OCI-LY7 (cell line): Measurements from ENCODE around the gene RNFT2. TPM values are rescaled to one million over a fixed set of nuclear protein-coding genes. Genes with fewer than 3 reads are reported as not detected.
A peak's percentile ranks its signal among the peaks of the same experiment; 100 is the strongest.

Experiments
- BruUV-seq: library from RNA; stranded (reverse); fragments of 400-500 nt; replicated peaks from 2 replicates; lab custom pipeline; 2021; lab: Mats Ljungman, UMichigan
- CTCF ChIA-PET: fragments of 300-600 bp; sonication (Branson Sonifier 250); formaldehyde crosslinking; loops from one replicate; lab custom pipeline; 2022; ENCODE audit warnings: antibody characterized with exemption; ENCODE audit not compliant: unreplicated experiment; lab: Charles Lee
- POLR2A ChIA-PET: fragments of 300-600 bp; sonication (Branson Sonifier 250); formaldehyde crosslinking; loops from one replicate; lab custom pipeline; 2022; ENCODE audit warnings: antibody characterized with exemption; lab: Charles Lee
- DNase-seq: peaks from one replicate; pipeline ENCODE4 v3.0.0-alpha.2; 2015; ENCODE audit warnings: low spot score
- H2AFZ ChIP-seq: fragments of 200-600 bp; sonication (generic), shearing (Covaris generic); 2 replicates; pipeline ENCODE4 v1.6.1; 2014; ENCODE audit warnings: mild to moderate bottlenecking, antibody characterized with exemption, low read length, moderate library complexity
- H3K27ac ChIP-seq: fragments of 200-600 bp; sonication (generic); 2 replicates; pipeline ENCODE4 v1.5.1; 2014; ENCODE audit warnings: mixed run types, low read depth, mild to moderate bottlenecking, moderate library complexity, low read length, inconsistent platforms; ENCODE audit not compliant: poor library complexity, severe bottlenecking
- H3K36me3 ChIP-seq: fragments of 200-600 bp; sonication (generic); 2 replicates; pipeline ENCODE4 v1.6.1; 2014; ENCODE audit warnings: mild to moderate bottlenecking, antibody characterized with exemption, low read length, moderate library complexity, mixed read lengths; ENCODE audit not compliant: insufficient read depth
- H3K4me1 ChIP-seq: fragments of 200-600 bp; sonication (generic); 2 replicates; pipeline ENCODE4 v1.5.1; 2014; ENCODE audit warnings: mild to moderate bottlenecking, low read length; ENCODE audit not compliant: insufficient read depth, poor library complexity, severe bottlenecking
- H3K4me2 ChIP-seq: fragments of 200-600 bp; sonication (generic); 2 replicates; pipeline ENCODE4 v1.6.1; 2014; ENCODE audit warnings: mild to moderate bottlenecking, low read length
- H3K4me3 ChIP-seq: fragments of 200-600 bp; sonication (generic); 2 replicates; pipeline ENCODE4 v1.5.1; 2014; ENCODE audit warnings: mild to moderate bottlenecking, low read depth, low read length; ENCODE audit not compliant: poor library complexity, severe bottlenecking
- H3K79me2 ChIP-seq: fragments of 200-600 bp; sonication (generic); 2 replicates; pipeline ENCODE4 v1.6.1; 2016; ENCODE audit warnings: low read depth, mild to moderate bottlenecking, low read length, moderate library complexity, mixed read lengths; ENCODE audit not compliant: insufficient read depth
- H3K9me2 ChIP-seq: fragments of 200-600 bp; sonication (generic); 2 replicates; pipeline ENCODE4 v1.6.1; 2016; ENCODE audit warnings: mild to moderate bottlenecking, low read length, mixed read lengths; ENCODE audit not compliant: insufficient read depth
- H3K9me3 ChIP-seq: fragments of 200-600 bp; sonication (generic); 2 replicates; pipeline ENCODE4 v1.6.1; 2014; ENCODE audit warnings: mild to moderate bottlenecking, mixed run types, low read length, mixed read lengths
- H4K20me1 ChIP-seq: fragments of 200-600 bp; sonication (generic); 2 replicates; pipeline ENCODE4 v1.6.1; 2014; ENCODE audit warnings: mild to moderate bottlenecking, antibody characterized with exemption, low read length, moderate library complexity, mixed read lengths; ENCODE audit not compliant: insufficient read depth
- CTCF ChIP-seq: fragments of 200-600 bp; sonication (generic); conservative IDR thresholded peaks from 2 replicates; pipeline ENCODE4 v1.5.1; 2014; ENCODE audit warnings: mild to moderate bottlenecking, antibody characterized with exemption, low read length, moderate library complexity, mixed read lengths
- EZH2phosphoT487 ChIP-seq: fragments of 200-600 bp; sonication (generic); IDR thresholded peaks from 2 replicates; pipeline ENCODE4 v1.6.1; 2018; ENCODE audit warnings: low read depth, borderline replicate concordance, mild to moderate bottlenecking, mixed run types, antibody characterized with exemption, low read length, moderate library complexity, mixed read lengths
- intact Hi-C: fragments of 100-400 bp; cut with micrococcal nuclease; formaldehyde crosslinking; loops from one replicate; pipeline ENCODE4 v1.10.0; 2022; ENCODE audit not compliant: unreplicated experiment
- total RNA-seq, 2 experiments: library from RNA; depleted of rRNA in 1 of 2; stranded (reverse); fragments of >200 nt in 1 of 2; shearing (Covaris generic) in 1 of 2; gene quantifications; 2 replicates each; pipeline ENCODE4 v1.2.3, GENCODE V29; 2014 to 2022

Gene RNFT2
- total RNA-seq, 2 experiments from 2014 or later = 40.2 to 62.2 TPM

DNA sequence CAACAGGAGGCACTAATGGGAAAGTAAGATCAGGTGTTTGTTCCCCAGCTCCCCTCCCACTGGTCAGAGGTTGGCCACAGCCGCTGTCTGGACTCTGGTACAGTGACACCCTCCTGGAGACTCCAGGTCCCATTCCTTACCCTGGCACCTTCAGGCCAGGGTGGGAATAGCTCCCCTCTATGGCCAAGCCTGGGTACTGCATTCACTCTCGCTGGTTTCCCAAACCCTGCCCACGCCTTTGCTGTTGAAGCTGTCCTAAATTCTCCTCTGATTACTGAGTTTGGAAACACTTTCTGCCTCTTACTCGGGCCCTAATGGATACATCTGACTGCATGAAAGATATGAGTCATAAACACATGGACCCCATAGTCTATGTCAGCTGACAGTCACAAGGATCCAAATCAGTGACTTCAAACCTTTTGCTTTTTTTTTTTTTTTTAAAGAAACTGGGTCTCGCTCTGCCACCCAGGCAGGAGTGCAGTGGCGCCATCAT, 125.2 kb downstream of the RNFT2 start:
- ChIA-PET CTCF (interaction anchor here (0.6 to 1.2 kb wide), 5 partner anchors 17 to 241 kb away, joined by 3 read pairs; no protein-coding TSS in a partner anchor), POLR2A (interaction anchor here (0.7 to 1.4 kb wide), 5 partner anchors 17 to 154 kb away, joined by 3 to 5 read pairs (median 3); no protein-coding TSS in a partner anchor)
- Histone ChIP-seq H3K4me2 (peak overlapping the region; percentile 12; the same call in 1 of the 2 replicates), H3K4me1 (peaks cover 67% of the 10 kb centered on the region), H3K9me2 (no peaks in the 10 kb centered on the region), H3K79me2 (no peaks in the 10 kb centered on the region), H3K36me3 (no peaks in the 10 kb centered on the region; the same call in 1 of the 2 replicates), H4K20me1 (no peaks in the 10 kb centered on the region), H3K27ac (peak overlapping the region; percentile 39), H2AFZ (no peak overlapping the region), H3K4me3 (no peak overlapping the region), H3K9me3 (no peaks in the 10 kb centered on the region)
- intact Hi-C loops = no loop called here
- DNase-seq = peak; percentile 53
- BruUV-seq = no TSS peak
- no peak for TF ChIP-seq EZH2phosphoT487
- TF ChIP-seq CTCF = peak; percentile 98

DNA sequence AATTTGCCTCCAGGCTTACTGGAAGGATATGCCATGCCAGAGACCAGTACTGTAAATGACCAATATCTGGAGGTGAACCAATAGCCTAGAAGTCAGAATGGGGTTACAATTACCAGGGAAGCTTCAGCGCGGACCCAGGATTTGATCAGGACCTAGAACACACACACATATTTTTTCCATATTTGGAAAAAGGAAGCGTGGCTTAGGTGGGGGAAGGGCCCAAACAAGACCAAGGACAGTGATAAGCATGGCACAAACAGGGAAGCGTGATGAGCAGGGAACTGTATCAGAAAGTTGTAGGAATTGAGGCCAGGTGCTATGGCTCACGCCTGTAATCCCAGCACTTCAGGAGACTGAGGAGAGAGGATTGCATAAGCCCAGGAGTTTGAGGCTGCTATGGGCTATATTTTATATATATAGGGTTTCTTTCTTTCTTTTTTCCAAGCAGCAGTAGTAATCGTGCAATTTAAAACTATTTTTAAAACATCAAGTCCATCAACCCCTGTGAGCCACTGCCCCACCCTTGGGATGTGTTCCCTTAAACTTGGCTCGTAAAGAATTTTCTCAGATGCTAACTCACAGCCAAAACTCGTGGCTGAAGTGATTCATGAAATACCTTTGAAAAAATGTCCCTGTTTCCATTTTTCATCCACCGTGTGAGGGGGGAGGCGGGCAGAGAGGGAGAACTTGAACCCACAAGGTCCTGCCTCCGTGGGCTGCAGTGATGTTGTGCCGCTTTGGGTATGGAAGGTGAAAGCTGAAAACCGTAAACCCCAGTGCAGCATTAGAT, 126.5 kb downstream of the RNFT2 start:
- ChIA-PET POLR2A (no interaction called here), CTCF (interaction anchor here (1.2 kb wide), 1 partner anchor 155 kb away, joined by 3 read pairs; no protein-coding TSS in a partner anchor)
- intact Hi-C loops = no loop called here
- H3K27ac ChIP-seq = no peak overlapping the region
- H3K4me2 ChIP-seq = no peak overlapping the region
- TF ChIP-seq CTCF (no peak), EZH2phosphoT487 (no peak)
- no peak overlapping the region for H2AFZ ChIP-seq
- no TSS peak for BruUV-seq
- no peaks in the 10 kb centered on the region; the same call in 1 of the 2 replicates for H3K36me3 ChIP-seq
- no peaks in the 10 kb centered on the region for H3K9me2 ChIP-seq
- no peaks in the 10 kb centered on the region for H3K9me3 ChIP-seq
- H4K20me1 ChIP-seq = no peaks in the 10 kb centered on the region
- H3K4me1 ChIP-seq = peaks cover 54% of the 10 kb centered on the region
- H3K79me2 ChIP-seq = no peaks in the 10 kb centered on the region
- H3K4me3 ChIP-seq = no peak overlapping the region
- DNase-seq = no peak
